Lung microvascular endothelial cell (primary cell): ENCODE results near the gene DHRSX. TPM values are rescaled to one million over a fixed set of nuclear protein-coding genes. Genes with fewer than 3 reads are reported as not detected.
"Not testable (repeated sequence)": the region's sequence is repeated elsewhere in the genome, so short reads cannot be mapped to it uniquely, and the experiment has no call there.

Source experiments
- DNase-seq, 2 donors: peaks; one replicate each; pipeline versions ENCODE4 v3.0.0 to v3.0.0-alpha.2; 2010; ENCODE audit warnings: low read depth in 2 of 2
- total RNA-seq: library from RNA; depleted of rRNA; stranded (reverse); fragments of >200 nt; gene quantifications from 2 replicates; pipeline ENCODE4 v1.2.1, GENCODE V29; 2014

The DHRSX gene
- total RNA-seq, 1 donor from 2014 or later: 23.6 TPM

DNA sequence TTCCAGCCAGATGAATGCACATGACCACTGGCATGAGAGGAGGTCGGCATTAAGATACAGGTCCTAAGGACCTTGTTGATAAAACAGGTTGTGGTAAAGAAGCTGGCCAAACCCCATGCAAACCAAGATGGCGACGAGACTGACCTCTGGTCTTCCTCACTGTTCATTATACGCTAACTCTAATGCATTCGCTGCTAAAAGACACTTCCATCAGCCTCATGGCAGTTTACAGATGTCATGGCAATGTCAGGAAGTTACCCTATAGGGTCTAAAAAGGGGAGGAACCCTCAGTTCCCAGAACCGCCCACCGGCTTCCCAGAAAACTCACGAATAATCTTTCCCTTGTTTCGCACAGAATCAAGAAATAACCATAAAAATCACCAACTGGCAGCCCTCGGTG, 182.4 kb downstream of the DHRSX start:
- no peak for DNase-seq

DNA sequence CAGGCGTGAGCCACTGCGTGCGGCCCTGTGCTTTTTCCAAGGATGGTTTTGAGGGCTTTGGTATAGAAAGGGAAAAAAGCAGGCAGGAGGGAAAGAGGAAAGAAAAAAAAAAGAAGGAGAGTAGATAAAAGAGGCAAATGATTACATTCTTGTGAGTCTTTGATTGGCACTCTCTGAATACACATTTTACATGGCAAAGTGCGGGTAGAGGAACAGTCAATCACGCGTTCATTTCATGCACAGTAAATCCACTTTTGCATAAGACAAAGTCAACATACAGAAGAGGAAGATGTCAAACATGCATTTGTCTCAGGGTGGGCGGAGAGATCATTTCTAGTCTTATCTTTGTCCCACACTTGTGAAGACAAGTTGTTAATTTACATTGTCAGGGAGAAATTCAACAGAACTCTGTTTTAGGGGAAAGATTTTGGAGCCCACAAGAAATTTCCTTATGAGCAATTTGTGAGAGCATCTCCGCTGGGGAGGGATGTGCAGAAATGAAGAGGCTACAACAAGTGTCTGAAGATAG, 183.2 kb downstream of the DHRSX start:
- no peak for DNase-seq

DNA sequence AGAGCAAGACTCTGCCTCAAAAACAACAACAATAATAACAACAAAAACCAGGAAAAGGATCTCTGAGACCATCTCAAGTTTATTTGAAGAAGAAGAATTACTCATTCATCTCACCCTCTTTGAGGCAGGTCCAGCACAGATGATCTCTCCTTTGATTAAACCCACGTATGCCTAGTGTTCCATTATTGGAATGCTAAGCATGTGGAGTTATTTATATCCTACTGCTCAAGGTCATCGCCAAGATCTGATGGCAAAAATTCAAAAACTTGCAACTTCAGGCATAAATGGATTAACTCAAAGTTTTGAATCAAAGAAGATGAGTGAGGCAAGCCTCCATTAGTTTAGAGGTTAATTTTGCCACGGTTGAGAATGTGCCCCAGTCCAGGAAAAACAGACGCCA, 184.2 kb downstream of the DHRSX start:
- no peak for DNase-seq

DNA sequence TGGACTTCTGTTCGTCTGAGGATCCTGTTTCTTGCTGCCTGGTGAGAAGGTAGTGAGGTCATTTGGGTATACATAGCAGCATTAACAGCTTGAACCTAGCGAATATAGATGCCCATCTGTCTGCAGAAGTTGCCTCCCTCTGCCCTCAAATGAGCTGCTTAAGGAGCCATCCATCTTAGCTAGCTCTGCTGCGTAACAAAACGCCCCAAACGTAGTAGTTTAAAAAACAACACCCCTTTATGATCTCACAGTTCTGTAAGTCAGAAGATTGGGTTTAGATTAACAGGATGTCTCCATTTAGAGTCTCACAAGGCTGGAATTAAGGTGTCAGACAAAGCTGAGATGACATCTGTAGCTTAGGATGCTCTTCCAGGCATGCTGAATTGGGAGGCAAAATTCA, 185.3 kb downstream of the DHRSX start:
- DNase-seq: no peak

DNA sequence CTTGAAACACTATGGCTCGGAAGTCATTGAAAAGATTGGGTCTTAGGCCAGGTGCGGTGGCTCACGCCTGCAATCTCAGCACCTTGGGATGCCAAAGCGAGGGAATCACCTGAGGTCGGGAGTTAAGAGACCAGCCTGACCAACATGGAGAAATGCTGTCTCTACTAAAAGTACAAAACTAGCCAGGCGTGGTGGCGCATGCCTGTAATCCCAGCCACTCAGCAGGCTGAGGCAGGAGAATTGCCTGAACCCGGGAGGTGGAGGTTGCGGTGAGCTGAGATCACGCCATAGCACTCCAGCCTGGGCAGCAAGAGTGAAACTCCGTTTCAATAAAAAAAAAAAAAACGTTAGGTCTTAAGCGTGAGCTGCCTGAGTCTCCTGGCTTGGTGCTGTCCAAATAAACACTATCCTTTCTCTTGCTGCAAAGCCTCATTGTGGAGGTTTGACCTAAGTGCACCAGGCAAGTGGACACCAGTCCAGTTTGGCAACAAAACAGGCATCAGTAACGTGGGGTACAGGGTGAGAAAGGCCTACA, 185.9 kb downstream of the DHRSX start:
- DNase-seq: no peak

DNA sequence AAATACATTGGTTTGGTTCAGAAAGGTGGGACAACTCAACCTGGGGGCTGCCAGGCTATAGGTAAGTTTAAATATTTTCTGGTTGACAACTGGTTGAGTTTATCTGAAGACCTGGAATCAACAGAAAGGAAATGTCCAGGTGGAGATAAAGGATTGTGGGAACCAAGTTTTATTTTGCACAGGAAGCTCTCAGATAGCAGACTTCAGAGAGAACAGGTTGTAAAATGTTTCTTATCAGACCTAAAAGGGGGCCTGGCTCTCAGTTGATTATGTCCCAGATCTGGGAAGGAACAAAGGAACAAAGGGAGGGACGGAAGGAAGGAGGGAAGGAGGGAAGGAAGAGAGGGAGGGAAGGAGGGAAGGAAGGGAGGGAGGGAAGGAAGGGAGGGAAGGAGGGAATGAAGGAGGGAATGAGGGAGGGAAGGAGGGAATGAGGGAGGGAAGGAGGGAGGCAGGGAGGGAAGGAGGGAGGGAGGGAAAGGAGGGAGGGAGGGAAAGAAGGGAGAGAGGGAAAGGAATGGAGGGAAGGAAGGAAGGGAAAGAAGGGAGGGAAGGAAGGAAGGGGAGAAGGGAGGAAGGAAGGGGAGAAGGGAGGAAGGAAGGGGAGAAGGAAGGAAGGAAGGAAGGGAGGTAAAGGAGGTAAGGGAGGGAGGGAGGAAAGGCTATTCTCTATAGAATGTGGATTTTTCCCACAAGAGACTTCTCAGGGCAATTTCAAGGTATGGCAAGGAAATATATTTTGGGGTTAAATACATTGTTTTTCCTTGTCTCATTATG, 186.7 kb downstream of the DHRSX start:
- DNase-seq: peak in 1 of 2 donors; percentile 44

DNA sequence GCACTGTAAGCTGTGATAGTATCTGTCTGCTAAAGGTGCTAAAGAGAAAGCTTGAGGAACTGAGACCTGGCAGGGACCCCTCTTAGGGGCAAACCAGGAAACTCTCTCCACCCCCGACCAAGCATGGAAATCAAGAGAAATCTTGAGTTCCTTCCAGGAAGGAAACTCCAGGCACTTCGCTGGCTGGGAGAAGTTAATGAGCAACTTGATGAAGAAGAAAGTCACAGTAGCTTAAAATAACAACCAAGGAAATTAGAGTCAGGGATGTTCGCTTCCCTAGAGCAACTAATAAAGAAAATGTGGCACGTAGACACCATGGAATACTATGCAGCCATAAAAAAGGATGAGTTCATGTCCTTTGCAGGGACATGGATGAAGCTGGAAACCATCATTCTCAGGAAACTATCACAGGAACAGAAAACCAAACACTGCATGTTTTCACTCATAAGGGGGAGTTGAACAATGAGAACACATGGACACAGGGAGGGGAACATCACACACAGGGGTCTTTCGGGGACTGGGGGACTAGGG, 188.7 kb downstream of the DHRSX start:
- DNase-seq: not testable (repeated sequence)

DNA sequence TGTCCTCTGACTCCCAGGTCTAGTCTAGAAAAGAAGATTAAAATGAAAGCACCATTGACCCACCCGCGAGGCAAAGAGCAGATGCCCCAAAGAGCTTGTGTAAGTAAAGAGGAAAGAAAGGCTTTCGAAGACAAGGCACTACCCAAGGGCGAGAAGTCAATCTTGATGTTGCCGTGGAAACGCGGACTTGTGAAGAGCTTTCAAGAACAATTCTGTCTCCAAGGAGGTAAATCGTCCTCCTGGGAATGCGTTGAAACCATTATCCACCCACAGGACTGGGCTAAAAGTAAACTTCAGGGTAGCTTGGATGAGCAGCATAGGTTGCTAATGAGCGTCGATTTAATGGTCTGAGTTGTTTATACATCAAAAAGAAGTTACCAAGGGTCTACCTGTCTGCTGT, 189.3 kb downstream of the DHRSX start:
- no peak for DNase-seq

DNA sequence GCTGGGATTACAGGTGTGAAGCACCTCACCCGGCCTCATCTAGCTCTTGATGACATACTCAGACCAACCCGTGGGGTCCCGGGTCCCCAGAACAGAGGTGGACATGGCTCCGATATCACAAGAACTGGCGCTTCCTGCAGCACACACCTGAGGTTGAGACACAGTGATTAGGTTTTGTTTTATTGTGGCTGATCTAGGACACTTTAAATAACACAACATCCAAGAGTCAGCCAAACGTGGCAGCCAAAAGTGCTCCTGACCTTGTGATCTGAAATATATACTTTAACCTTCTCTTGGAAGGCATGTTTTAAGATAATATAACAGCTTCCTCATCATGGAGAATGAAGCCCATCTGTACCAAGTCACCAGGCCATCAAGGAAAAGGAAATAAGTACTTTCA, 198.9 kb downstream of the DHRSX start:
- DNase-seq: no peak

DNA sequence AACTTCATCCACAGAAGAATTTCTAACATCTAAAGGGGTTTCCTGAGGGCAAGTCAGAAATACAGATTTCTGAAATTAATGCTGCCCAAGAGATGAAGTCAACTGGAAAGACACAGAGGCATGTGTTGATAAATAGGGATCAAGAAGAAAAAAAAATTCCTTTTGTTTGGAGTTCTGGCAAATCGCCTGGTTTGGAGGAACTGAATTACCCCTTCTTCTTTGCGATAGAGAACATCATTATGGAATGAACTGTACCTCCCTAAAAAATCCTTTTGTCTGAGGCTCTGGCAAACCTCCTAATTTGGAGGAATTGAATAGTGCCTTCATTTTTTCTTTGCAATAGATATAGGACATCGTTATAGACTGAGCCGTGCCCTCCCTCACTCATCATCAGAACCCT, 200.9 kb downstream of the DHRSX start:
- no peak for DNase-seq

DNA sequence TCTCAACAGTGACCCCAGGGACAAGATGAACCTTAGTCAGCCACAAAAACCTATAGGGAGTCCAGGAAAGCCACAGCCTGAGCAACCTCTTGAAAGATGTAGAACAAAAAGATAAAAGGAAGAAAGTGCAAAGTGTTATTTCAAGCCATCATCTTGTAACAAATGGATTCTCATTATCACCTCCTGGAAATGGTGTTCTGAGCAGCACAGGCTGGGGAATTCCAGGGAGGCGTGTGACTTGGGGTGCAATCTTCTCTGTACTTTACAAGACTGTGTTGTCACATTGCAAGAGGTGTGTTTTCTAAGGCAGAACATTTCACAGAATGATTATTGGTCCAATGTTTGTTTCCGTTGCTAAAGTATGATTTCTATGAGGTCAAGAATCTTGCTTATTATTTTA, 214.0 kb downstream of the DHRSX start:
- no peak for DNase-seq

DNA sequence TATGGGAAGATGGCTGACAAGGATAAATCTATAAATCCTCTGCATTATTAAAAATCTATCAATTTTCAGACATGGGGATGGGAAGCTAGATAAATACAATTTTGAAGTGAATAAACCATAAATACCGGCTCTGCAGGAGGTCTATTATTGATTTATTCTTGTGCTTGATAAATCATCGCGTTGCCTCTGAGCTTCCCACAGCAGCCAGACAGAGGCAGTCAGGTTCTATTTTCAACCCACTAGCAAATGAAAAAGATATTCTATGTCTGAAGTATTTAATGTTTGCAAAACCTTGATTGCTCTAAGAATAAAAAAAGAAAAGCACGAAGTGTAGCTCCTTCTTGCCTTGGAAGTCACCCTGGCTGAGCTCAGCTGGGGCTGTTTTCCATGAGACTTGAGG, 216.2 kb downstream of the DHRSX start:
- DNase-seq: no peak

DNA sequence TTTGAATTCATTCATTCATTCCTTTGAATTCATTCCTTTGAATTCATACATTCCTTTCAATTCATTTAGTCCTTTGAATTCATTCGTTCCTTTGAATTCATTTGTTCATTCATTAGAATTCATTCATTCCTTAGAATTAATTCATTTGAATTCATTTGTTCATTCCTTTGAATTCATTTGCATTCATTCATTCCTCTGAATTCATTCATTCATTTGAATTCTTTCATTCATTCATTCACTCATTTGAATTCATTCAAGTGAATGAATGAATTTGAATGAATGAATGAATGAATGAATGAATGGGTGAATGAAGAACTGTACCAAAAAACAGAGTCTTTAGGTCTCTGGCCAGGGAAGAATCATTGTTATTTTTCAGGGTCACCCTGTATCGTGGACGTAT, 216.6 kb downstream of the DHRSX start:
- DNase-seq: no peak

DNA sequence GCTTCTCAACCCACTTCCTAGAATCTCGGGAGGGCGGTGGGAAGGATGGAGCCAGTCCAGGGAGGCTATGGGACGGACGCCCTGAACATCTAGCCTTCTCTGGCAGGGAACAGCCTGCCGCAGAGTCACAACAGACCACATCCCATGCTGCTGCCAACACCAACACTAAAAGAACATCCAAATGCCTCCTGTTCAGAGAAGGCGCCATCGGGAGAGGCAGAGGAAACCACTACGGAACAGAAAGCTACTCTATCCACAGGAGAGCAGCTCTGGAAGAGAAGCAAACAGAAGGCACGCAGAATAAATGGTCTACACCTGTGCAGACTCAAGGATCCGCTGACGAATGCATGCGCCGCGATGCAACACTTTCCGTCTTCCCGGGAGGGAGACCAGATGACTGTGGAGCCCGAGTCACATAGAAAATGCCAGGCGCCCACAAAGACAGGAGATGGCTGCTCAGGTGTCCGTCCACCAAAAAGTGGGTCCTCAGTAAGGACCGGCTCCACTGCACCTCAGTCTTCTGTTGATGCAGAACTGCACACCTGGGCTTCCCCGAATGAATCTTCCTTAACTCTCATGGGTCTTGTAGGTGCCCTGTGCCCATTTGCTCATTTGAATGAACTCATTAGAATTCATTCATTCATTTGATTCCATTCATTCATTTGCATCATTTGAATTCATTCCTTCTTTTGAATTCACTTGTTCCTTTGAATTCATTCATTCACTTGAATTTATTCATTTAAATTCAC, 217.5 kb downstream of the DHRSX start:
- no peak for DNase-seq

DNA sequence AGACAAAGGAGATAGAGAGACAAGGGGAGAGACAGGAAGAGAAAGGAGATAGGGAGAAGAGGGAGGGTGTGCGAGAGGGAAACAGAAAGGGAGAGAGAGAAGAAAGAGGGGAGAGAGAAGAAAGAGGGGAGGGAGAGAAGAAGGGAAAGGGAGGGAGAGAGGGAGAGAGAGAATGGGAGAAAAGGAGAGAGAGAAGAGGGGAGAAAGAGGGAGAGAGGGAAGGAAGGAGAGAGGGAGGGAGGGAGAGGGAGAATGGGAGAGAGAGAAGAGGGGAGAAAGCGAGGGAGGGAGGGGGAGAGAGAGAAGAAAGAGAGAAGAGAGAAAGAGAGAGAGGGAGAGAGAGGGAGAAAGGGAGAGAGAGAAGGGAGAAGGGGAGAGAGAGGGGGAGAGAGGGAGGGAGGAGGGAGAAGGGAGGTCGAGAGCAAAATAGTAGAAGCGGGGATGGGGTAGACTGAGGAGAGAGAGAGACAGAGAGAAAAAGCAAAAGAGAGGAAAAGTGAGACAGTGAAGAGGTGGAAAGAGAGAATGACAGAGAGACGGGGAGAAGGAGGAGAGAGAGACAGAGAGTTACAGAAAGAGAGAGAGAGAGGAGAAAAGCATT, 218.2 kb downstream of the DHRSX start:
- no peak for DNase-seq

DNA sequence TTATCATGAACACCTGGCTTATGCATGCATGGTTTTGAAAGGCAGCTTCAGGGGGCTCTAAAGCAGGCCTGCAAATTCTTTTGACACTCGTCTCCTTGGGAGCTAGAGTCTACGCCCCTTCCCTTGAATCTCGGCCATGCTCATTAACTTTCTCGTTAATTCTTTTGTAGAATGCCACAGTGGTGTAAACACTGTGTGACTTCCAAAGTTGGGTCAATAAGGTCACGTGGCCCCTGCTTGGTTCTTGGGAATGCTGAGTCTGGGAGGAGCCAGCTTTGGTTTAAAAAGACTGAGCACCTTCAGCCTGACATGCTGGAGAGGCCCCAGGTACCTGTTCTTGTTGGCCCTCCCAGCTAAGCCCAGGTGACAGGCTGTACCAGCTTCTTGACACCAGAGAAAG, 228.4 kb downstream of the DHRSX start:
- DNase-seq: no peak

DNA sequence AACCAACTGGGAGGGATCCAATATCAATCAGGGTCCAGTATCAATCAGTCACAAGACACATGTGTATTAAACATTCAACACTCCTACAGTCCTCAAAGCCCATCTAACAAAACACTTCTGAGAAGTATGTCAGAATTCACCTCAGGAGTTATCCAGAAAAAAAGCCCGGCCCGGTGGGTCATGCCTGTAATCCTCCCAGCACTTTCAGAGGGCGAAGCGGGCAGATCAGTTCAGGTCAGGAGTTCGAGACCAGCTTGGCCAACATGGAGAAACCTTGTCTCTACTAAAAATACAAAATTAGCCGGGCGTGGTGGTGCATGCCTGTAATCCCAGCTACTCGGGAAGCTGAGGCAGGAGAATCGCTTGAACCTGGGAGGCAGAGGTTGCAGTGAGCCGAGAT, 229.2 kb downstream of the DHRSX start:
- DNase-seq: not testable (repeated sequence)

DNA sequence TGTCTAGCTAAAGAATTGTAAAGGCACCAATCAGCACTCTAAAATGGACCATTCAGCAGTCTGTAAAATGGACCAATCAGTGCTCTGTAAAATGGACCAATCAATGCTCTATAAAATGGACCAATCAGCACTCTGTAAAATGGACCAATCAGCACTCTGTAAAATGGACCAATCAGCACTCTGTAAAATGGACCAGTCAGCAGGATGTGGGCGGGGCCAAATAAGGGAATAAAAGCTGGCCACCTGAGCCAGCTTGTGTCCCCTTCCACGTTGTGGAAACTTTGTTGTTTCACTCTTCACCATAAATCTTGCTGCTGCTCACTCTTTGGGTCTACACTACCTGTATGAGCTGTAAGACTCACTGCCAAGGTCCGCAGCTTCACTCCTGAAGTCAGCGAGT, 230.0 kb downstream of the DHRSX start:
- not testable (repeated sequence) for DNase-seq

DNA sequence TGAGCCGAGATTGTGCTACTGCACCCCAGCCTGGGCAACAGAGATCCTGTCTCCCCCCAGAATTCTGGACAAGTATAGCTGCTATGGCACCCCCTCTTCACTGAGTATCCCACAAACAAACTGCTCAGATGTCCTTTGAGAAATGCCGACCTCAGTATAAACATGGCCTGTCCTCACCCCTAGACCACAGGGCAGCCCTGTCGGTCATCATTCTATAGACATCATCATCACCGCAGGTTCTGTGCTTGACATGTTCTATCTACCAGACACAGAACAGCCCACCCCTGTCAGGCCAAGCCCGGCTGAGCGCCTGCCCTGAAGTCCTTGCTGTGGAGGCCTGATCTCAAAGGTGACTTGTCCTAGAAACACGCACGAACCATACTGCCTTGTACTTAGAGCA, 232.9 kb downstream of the DHRSX start:
- DNase-seq: no peak

DNA sequence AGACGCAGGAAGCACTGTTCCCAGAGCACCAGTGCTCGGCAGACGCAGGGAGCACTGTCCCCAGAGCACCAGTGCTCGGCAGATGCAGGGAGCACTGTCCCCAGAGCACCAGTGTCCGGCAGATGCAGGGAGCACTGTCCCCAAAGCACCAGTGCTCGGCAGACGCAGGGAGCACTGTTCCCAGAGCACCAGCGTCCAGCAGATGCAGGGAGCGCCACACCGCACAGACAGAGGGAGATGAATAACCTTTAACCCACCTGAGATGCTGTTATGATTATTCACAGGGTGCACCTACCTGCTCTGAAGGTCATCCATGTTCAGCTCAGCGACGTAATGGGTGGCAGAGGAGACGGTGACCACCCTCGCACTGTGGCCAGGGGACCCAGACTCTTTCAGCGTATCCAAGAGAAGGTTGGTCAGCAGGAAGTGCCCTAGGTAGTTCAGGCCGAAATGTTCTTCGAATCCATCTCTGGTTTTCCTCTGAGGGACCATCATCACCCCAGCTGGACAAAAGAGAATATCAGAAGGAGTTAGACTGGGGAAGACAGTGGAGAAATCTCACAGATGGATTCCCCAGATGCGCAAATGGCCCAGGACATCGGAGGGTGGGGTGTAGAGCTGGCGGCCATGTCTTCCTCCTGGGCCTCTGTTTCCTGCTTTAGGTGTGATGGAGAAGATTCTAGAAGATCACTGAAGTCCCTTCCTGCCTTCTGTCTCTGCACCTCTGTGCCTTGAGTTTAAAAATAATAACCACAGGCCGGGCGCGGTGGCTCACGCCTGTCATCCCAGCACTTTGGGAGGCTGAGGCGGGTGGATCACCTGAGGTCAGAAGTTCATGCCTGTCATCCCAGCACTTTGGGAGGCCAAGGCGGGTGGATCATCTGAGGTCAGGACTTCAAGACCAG, 234.1 kb downstream of the DHRSX start:
- no peak for DNase-seq
